Superior temporal gyrus (tissue), 1 donor: ENCODE measurements around the gene TRPM2.
"Not testable (repeated sequence)": the region's sequence is repeated elsewhere in the genome, so short reads cannot be mapped to it uniquely, and the experiment has no call there.

ENCODE experiments used
- DNase-seq: peaks from one replicate; pipeline ENCODE4 v3.0.0-alpha.2; 2016; ENCODE audit errors: extremely low spot score

TRPM2 gene

GRCh38 chr21:44462086-44462833 lies 108.8 kb downstream of the TRPM2 start:
- DNase-seq, result no peak

GRCh38 chr21:44462834-44463200 lies 109.4 kb downstream of the TRPM2 start:
- no peak for DNase-seq

GRCh38 chr21:44463724-44464123 lies 110.3 kb downstream of the TRPM2 start:
- no peak for DNase-seq

- DNase-seq, result no peak
Measured at GRCh38 chr21:44464351-44464750, 110.9 kb downstream of the TRPM2 start.

GRCh38 chr21:44466351-44466954 lies 113.0 kb downstream of the TRPM2 start:
- no peak for DNase-seq

GRCh38 chr21:44466996-44467858 lies 113.8 kb downstream of the TRPM2 start:
- DNase-seq, result no peak

GRCh38 chr21:44467859-44468195 lies 114.4 kb downstream of the TRPM2 start:
- DNase-seq, result no peak

GRCh38 chr21:44471341-44471740 lies 117.9 kb downstream of the TRPM2 start:
- DNase-seq, result no peak

GRCh38 chr21:44471996-44472395 lies 118.6 kb downstream of the TRPM2 start:
- no peak for DNase-seq

- DNase-seq, result no peak
Measured at GRCh38 chr21:44473915-44474555, 120.6 kb downstream of the TRPM2 start.

- DNase-seq, result no peak
Measured at GRCh38 chr21:44475266-44475845, 121.9 kb downstream of the TRPM2 start.

- no peak for DNase-seq
Measured at GRCh38 chr21:44477131-44477530, 123.7 kb downstream of the TRPM2 start.

GRCh38 chr21:44477712-44478111 lies 124.3 kb downstream of the TRPM2 start:
- no peak for DNase-seq

GRCh38 chr21:44478124-44478800 lies 124.8 kb downstream of the TRPM2 start:
- no peak for DNase-seq

- no peak for DNase-seq
Measured at GRCh38 chr21:44478801-44479167, 125.4 kb downstream of the TRPM2 start.

GRCh38 chr21:44479556-44480199 lies 126.3 kb downstream of the TRPM2 start:
- DNase-seq, result not testable (repeated sequence)

- no peak for DNase-seq
Measured at GRCh38 chr21:44480200-44481053, 127.0 kb downstream of the TRPM2 start.

GRCh38 chr21:44482581-44483287 lies 129.3 kb downstream of the TRPM2 start:
- no peak for DNase-seq
